ENCODE results near the gene KMT2C. TPM values are rescaled to one million over a fixed set of nuclear protein-coding genes. Genes with fewer than 3 reads are reported as not detected.
"Not testable (repeated sequence)": the region's sequence is repeated elsewhere in the genome, so short reads cannot be mapped to it uniquely, and the experiment has no call there.

The KMT2C gene
- 10 to 100 TPM; 61.9 to 74.3 TPM for total RNA-seq
- 10 to 100 TPM; 28.3 to 41.9 TPM for polyA plus RNA-seq (ENCODE audit: insufficient read length in 2 of 2)
- long read RNA-seq, donor 1, partial matches to known transcripts, result 16 of 16 reads
- long read RNA-seq, donor 1, other reads (novel, unspliced or antisense), result 0 of 16 reads
- long read RNA-seq, donor 2, partial matches to known transcripts, result 12 of 12 reads
- long read RNA-seq, donor 2, other reads (novel, unspliced or antisense), result 0 of 12 reads
- long read RNA-seq, donor 3, partial matches to known transcripts, result 27 of 27 reads
- long read RNA-seq, donor 3, other reads (novel, unspliced or antisense), result 0 of 27 reads
- long read RNA-seq, donor 4, partial matches to known transcripts, result 8 of 8 reads
- long read RNA-seq, donor 4, other reads (novel, unspliced or antisense), result 0 of 8 reads

DNA sequence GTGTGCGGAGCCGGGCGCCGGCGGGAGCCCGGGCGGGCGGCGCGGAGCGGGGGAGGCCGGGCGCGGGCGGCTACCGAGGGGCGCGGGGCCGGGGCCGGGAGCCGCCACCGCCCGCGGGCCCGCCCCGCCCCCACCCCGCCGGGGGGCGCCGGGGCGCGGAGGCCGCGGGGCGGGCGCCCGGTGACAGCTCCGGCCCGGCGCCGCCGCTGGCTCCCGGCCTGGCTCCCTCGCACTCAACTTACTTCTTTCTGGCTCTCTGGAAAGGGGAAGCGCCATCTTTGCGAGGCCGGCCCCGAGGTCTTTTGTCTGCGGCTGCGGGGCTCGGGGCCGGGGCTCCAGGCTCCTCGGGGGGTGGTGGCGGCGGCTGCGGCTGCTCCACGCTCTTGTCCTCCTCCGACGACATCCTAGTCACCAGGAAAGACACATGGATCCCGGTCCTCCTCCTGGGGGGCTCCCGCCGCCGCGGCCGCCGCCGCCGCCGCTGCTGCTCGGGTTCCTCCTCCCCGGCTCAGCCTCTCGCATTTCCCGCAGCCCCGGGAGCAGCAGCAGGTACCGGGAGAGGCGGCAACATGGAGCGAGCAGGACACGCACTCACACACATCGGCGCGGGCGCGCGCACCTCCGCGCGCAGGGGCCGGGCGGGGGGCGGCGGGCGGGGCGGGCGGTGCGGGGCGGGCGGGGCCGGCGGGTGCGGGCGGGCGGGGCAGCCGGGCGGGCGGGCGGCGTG is at the start of gene KMT2C:
TSS of gene KMT2C (minus strand) at position 620 of the 727 bp plus-strand sequence. CDS start at position 403, 217 bp downstream.
- no peaks in the 10 kb centered on the region for H3K9me3 ChIP-seq (ENCODE audit: control insufficient read depth, insufficient read depth, low read length)
- H3K36me3 ChIP-seq (ENCODE audit: control insufficient read depth, insufficient read depth, low read length), result no peaks in the 10 kb centered on the region
- peak within 1 kb of the TSS; percentile 84 for H3K27ac ChIP-seq (ENCODE audit: low read depth, low read length)
- peaks cover 6% of the 10 kb centered on the region for H3K4me1 ChIP-seq (ENCODE audit: control insufficient read depth, insufficient read depth, low read length)
- no peaks in the 10 kb centered on the region for H3K27me3 ChIP-seq (ENCODE audit: control insufficient read depth, insufficient read depth, low read length)
- peak within 1 kb of the TSS; percentile 63 for H3K4me3 ChIP-seq (ENCODE audit: low read depth, low read length)
- under 1% methylated on average over 93 of the region's 107 CpGs for WGBS (ENCODE audit: insufficient coverage)
- peak in 2 of 6 donors; percentile 84 to 86 for DNase-seq (ENCODE audit: low read depth in 4 of 6, low spot score in 6 of 6)

DNA sequence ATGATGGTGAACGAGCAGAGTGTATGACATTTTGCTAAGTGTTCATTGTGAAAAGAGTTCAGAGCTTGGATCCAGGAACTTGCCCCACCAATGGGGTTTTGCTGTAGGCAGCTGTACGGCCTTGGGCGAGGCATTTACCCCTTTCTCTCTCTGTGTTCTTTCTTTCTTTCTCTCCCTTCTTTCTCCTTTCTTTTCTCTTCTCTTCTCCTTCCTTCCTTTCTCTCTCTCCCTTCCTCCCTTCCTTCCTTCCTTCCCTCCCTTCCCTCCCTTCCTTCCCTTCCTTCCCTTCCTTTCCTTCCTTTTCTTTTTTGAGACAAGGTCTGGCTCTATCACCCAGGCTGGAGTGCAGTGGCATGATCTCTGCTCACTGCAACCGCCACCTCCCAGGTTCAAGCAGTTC is 45.3 kb upstream of the KMT2C start:
- Histone ChIP-seq H3K27ac (ENCODE audit: low read depth, low read length) (no peak overlapping the region), H3K4me3 (ENCODE audit: low read depth, low read length) (no peak overlapping the region), H3K27me3 (ENCODE audit: control insufficient read depth, insufficient read depth, low read length) (no peaks in the 10 kb centered on the region), H3K36me3 (ENCODE audit: control insufficient read depth, insufficient read depth, low read length) (no peaks in the 10 kb centered on the region), H3K9me3 (ENCODE audit: control insufficient read depth, insufficient read depth, low read length) (no peaks in the 10 kb centered on the region), H3K4me1 (ENCODE audit: control insufficient read depth, insufficient read depth, low read length) (no peaks in the 10 kb centered on the region)
- DNase-seq (ENCODE audit: low read depth in 4 of 6, low spot score in 6 of 6), result no peak
- WGBS (ENCODE audit: insufficient coverage), result 84% methylated on average over 4 of the region's 4 CpGs

DNA sequence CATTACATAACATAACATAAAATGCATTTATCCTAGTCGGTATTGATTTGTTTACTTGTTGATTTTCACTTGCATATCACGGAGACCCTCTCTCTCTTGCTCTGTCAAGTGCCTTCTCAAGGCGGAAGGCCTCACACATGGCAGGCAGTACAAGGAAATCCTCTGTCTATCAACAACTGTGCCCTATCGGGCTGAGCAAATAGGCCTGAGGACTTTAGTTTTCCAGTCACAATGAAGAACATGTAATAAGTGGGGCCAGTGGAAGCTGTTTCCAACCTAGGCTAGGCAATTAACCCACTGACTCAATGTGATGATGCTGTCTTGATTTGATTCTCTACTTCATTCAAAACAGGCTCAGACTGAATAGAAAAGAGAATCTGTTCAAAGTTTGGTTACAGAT is 44.9 kb upstream of the KMT2C start:
- peak in 1 of 6 donors; percentile 8 for DNase-seq (ENCODE audit: low read depth in 4 of 6, low spot score in 6 of 6)
- no peaks in the 10 kb centered on the region for H3K4me1 ChIP-seq (ENCODE audit: control insufficient read depth, insufficient read depth, low read length)
- no peak overlapping the region for H3K27ac ChIP-seq (ENCODE audit: low read depth, low read length)
- H3K36me3 ChIP-seq (ENCODE audit: control insufficient read depth, insufficient read depth, low read length), result no peaks in the 10 kb centered on the region
- WGBS (ENCODE audit: insufficient coverage), result 83% methylated on average over 2 of the region's 4 CpGs
- no peaks in the 10 kb centered on the region for H3K9me3 ChIP-seq (ENCODE audit: control insufficient read depth, insufficient read depth, low read length)
- no peaks in the 10 kb centered on the region for H3K27me3 ChIP-seq (ENCODE audit: control insufficient read depth, insufficient read depth, low read length)
- H3K4me3 ChIP-seq (ENCODE audit: low read depth, low read length), result no peak overlapping the region

DNA sequence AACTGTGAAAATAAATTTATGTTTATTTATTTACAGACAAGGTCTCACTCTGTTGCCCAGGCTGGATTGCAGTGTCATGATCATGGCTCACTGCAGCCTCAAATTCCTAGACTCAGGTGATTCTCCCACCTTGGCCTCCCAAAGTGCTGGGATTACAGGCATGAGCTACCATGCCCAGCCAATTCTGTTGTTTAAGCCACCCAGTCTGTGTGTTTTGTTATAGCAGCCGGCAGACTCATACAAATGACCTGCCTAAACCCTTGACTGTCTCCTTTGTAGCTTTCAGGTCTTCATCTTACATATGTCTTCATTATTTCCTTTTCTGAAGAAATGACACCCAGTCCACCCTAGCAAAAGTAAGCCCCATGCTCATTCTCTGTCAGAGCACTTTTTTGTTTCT is 43.8 kb upstream of the KMT2C start:
- no peaks in the 10 kb centered on the region for H3K27me3 ChIP-seq (ENCODE audit: control insufficient read depth, insufficient read depth, low read length)
- H3K4me1 ChIP-seq (ENCODE audit: control insufficient read depth, insufficient read depth, low read length), result no peaks in the 10 kb centered on the region
- no peaks in the 10 kb centered on the region for H3K36me3 ChIP-seq (ENCODE audit: control insufficient read depth, insufficient read depth, low read length)
- no peaks in the 10 kb centered on the region for H3K9me3 ChIP-seq (ENCODE audit: control insufficient read depth, insufficient read depth, low read length)
- no peak for DNase-seq (ENCODE audit: low read depth in 4 of 6, low spot score in 6 of 6)
- 91% methylated on average over 1 of the region's 1 CpG for WGBS (ENCODE audit: insufficient coverage)
- no peak overlapping the region for H3K27ac ChIP-seq (ENCODE audit: low read depth, low read length)
- no peak overlapping the region for H3K4me3 ChIP-seq (ENCODE audit: low read depth, low read length)

DNA sequence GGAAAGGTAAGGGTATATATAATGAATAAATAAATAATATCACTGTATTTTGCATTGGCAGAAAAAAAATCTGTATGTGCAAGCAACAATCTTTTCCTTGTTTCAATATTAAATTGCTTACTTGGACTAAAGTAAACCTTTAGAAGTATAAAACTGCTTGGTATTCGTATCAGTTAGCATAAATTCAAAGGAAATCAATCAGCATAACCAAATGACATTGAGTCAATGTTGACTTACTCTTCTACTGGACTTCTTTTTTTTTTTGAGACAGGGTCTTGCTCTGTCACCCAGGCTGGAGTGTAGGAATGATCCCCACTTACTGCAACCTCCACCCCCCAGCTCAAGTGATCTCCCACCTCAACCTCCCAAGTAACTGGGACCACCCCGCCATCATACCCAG is 42.3 kb upstream of the KMT2C start:
- H3K4me1 ChIP-seq (ENCODE audit: control insufficient read depth, insufficient read depth, low read length), result no peaks in the 10 kb centered on the region
- no peak for DNase-seq (ENCODE audit: low read depth in 4 of 6, low spot score in 6 of 6)
- no peaks in the 10 kb centered on the region for H3K27me3 ChIP-seq (ENCODE audit: control insufficient read depth, insufficient read depth, low read length)
- H3K36me3 ChIP-seq (ENCODE audit: control insufficient read depth, insufficient read depth, low read length), result no peaks in the 10 kb centered on the region
- no peaks in the 10 kb centered on the region for H3K9me3 ChIP-seq (ENCODE audit: control insufficient read depth, insufficient read depth, low read length)
- H3K4me3 ChIP-seq (ENCODE audit: low read depth, low read length), result no peak overlapping the region
- 100% methylated on average over 1 of the region's 2 CpGs for WGBS (ENCODE audit: insufficient coverage)
- no peak overlapping the region for H3K27ac ChIP-seq (ENCODE audit: low read depth, low read length)

DNA sequence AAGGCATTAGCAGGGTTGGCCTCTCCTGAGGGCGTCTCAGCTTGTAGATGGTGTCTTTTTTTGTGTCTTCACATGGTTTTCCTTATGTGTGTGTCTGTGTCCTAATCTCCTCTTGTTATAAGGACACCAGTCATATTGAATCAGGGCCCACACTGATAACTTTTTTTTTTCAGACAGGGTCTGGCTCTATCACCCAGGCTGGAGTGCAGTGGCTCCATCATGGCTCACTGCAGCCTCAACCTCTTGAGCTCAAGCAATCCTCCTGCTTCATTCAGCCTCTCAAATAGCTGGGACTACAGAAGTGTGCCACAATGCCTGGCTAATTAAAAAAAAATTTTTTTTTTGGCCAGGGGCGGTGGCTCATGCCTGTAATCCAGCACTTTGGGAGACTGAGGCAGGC is 41.3 kb upstream of the KMT2C start:
- H3K27ac ChIP-seq (ENCODE audit: low read depth, low read length), result no peak overlapping the region
- no peaks in the 10 kb centered on the region for H3K9me3 ChIP-seq (ENCODE audit: control insufficient read depth, insufficient read depth, low read length)
- 100% methylated on average over 1 of the region's 2 CpGs for WGBS (ENCODE audit: insufficient coverage)

DNA sequence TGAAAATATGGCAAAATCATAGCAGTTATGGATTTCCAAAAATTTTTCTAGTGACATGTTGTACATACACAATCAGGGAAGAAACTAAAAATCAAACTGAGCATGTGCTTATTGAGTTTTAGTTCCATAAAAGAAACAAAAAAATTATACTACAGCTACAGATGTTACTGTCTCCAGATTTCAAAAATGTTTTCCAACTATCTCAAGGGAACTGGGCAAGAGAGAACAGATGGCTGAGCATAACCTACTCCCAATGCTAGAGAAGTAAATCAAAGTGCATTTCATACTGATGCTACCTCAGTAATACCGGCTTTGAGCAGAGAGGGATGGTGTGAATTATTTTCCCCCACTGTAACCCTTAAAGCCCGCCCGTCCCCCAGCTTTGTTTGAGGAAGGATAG is 40.7 kb upstream of the KMT2C start:
- Histone ChIP-seq H3K27me3 (ENCODE audit: control insufficient read depth, insufficient read depth, low read length) (no peaks in the 10 kb centered on the region), H3K4me3 (ENCODE audit: low read depth, low read length) (no peak overlapping the region), H3K36me3 (ENCODE audit: control insufficient read depth, insufficient read depth, low read length) (no peaks in the 10 kb centered on the region), H3K4me1 (ENCODE audit: control insufficient read depth, insufficient read depth, low read length) (no peaks in the 10 kb centered on the region), H3K27ac (ENCODE audit: low read depth, low read length) (no peak overlapping the region), H3K9me3 (ENCODE audit: control insufficient read depth, insufficient read depth, low read length) (no peaks in the 10 kb centered on the region)
- no CpG with 5 or more reads among the region's 3 CpGs for WGBS (ENCODE audit: insufficient coverage)
- peak in 1 of 6 donors; percentile 48 for DNase-seq (ENCODE audit: low read depth in 4 of 6, low spot score in 6 of 6)

More for the DNA sequence above, 41.3 kb upstream of the KMT2C start:
- no peak for DNase-seq (ENCODE audit: low read depth in 4 of 6, low spot score in 6 of 6)
- H3K4me3 ChIP-seq (ENCODE audit: low read depth, low read length), result no peak overlapping the region
- H3K36me3 ChIP-seq (ENCODE audit: control insufficient read depth, insufficient read depth, low read length), result no peaks in the 10 kb centered on the region
- H3K4me1 ChIP-seq (ENCODE audit: control insufficient read depth, insufficient read depth, low read length), result no peaks in the 10 kb centered on the region
- no peaks in the 10 kb centered on the region for H3K27me3 ChIP-seq (ENCODE audit: control insufficient read depth, insufficient read depth, low read length)

DNA sequence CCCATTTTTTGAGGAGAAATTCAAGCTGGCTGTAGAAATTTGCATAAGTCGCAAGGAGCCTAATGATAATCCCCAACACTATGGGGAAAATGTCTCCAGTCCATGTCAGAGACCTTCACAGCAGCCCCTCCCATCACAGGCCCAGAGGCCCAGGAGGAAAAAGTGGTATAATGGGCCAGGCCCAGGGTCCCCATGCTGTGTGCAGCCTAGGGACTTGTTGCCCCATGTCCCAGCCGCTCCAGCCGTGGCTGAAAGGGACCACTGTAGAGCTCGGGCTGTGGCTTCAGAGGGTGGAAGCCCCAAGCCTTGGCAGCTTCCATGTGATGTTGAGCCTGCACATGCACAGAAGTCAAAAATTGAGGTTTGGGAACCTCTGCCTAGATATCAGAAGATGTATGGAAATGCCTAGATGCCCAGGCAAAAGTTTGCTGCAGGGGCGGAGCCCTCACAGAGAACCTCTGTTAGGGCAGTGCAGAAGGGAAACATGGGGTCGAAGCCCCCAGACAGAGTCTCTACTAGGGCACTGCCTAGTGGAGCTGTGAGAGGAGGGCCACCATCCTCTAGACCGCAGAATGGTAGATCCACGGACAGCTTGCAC is 35.3 kb upstream of the KMT2C start:
- not testable (repeated sequence) for H3K27ac ChIP-seq (ENCODE audit: low read depth, low read length); H3K4me3 ChIP-seq (ENCODE audit: low read depth, low read length); H3K9me3 ChIP-seq (ENCODE audit: control insufficient read depth, insufficient read depth, low read length); DNase-seq (ENCODE audit: low read depth in 4 of 6, low spot score in 6 of 6); H3K36me3 ChIP-seq (ENCODE audit: control insufficient read depth, insufficient read depth, low read length); H3K4me1 ChIP-seq (ENCODE audit: control insufficient read depth, insufficient read depth, low read length); H3K27me3 ChIP-seq (ENCODE audit: control insufficient read depth, insufficient read depth, low read length)
- WGBS (ENCODE audit: insufficient coverage), result 96% methylated on average over 6 of the region's 8 CpGs

DNA sequence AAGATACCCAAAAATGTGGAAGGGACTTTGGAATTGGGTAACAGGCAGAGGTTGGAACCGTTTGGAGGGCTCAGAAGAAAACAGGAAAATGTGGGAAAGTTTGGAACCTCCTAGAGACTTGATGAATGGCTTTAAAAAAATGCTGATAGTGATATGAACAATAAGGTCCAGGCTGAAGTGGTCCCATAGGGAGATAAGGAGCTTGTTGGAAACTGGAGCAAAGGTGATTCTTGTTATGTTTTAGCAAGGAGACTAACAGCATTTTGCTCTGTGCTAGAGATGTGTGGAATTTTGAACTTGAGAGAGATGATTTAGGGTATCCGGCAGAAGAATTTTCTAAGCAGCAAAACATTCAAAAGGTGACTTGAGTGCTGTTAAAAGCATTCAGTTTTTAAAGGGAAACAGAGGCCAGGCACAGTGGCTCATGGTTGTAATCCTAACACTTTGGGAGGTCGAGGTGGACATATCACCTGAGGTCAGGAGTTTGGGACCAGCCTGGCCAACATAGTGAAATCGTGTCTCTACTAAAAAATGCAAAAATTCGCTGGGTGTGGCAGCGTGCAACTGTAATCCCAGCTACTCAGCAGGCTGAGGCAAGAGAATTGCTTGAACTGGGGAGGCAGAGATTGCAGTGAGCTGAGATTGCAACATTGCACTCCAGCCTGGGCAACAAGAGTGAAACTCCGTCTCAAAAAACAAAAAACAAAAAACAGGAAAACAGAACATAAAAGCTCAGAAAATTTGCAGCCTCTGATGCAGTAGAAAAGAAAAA is 34.6 kb upstream of the KMT2C start:
- H3K27ac ChIP-seq (ENCODE audit: low read depth, low read length); H3K9me3 ChIP-seq (ENCODE audit: control insufficient read depth, insufficient read depth, low read length); H3K4me3 ChIP-seq (ENCODE audit: low read depth, low read length); DNase-seq (ENCODE audit: low read depth in 4 of 6, low spot score in 6 of 6); H3K4me1 ChIP-seq (ENCODE audit: control insufficient read depth, insufficient read depth, low read length); H3K27me3 ChIP-seq (ENCODE audit: control insufficient read depth, insufficient read depth, low read length); H3K36me3 ChIP-seq (ENCODE audit: control insufficient read depth, insufficient read depth, low read length): not testable (repeated sequence)
- WGBS (ENCODE audit: insufficient coverage), result 88% methylated on average over 6 of the region's 7 CpGs
